RWPE1 (cell line): Measurements from ENCODE around the gene MEF2A.

Experiments used
- CTCF ChIA-PET: fragments of 350-600 bp; sonication (Branson Sonifier 250); formaldehyde crosslinking; extraction: SDS; loops from one replicate; lab custom pipeline; 2021; lab: Yijun Ruan, JAX
- POLR2A ChIA-PET: fragments of 400-600 bp; formaldehyde crosslinking; extraction: SDS; loops from one replicate; lab custom pipeline; 2020; ENCODE audit warnings: antibody characterized with exemption; ENCODE audit not compliant: low non-redundant PET; lab: Yijun Ruan, JAX
- DNase-seq: peaks from one replicate; pipeline ENCODE4 v3.0.0; 2012; ENCODE audit warnings: low spot score
- H3K27ac ChIP-seq: fragments of 450-650 bp; 2 replicates; pipeline ENCODE4 v1.5.1; 2017
- CTCF ChIP-seq: fragments of 450-650 bp; conservative IDR thresholded peaks from 2 replicates; pipeline ENCODE4 v1.5.1; 2017; ENCODE audit warnings: low read depth, mild to moderate bottlenecking

Gene MEF2A

GRCh38 chr15:99621767-99622166 lies 56.0 kb downstream of the MEF2A start:
- CTCF ChIA-PET, result no interaction called here
- DNase-seq, result no peak
- TF ChIP-seq CTCF, result no peak
- POLR2A ChIA-PET, result no interaction called here
- no peak overlapping the region for H3K27ac ChIP-seq

GRCh38 chr15:99628374-99629001 lies 62.7 kb downstream of the MEF2A start:
- ChIA-PET POLR2A (no interaction called here), CTCF (interaction anchor here (0.8 kb wide), 1 partner anchor 355 kb away, joined by 3 read pairs; no protein-coding TSS in a partner anchor)
- DNase-seq, result no peak
- H3K27ac ChIP-seq, result no peak overlapping the region
- TF ChIP-seq CTCF, result no peak

DNA sequence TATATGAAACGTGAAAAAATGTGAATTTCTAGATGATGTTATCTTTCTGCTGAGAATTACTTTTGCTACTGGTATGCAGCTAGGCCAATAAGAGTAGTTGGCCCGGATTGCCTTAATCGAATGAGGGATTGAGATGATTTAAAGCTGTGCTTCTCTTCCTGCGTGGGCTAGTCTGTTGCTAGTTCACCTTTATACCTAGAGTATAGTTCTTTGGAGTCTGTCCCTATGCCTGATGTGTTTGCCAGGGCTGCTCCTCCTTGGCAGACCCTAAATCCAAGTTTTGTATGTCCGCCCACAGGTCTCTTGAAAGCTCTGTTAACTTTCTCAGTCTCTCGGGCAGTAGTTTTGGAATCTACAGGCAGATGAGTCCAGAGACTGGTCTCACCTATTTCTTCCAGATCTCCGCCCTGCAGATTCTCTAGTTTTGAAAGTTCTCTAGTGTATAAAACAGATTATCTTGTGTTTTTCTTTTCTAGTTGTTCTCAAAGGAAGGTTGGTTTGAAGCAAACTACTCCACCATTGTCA lies 64.9 kb downstream of the MEF2A start:
- no peak overlapping the region for H3K27ac ChIP-seq
- CTCF ChIA-PET, result no interaction called here
- DNase-seq, result no peak
- POLR2A ChIA-PET, result no interaction called here
- TF ChIP-seq CTCF, result no peak

- no peak for DNase-seq
- no peak for TF ChIP-seq CTCF
- CTCF ChIA-PET, result no interaction called here
- POLR2A ChIA-PET, result no interaction called here
- H3K27ac ChIP-seq, result no peak overlapping the region
Measured at GRCh38 chr15:99631255-99631654, 65.5 kb downstream of the MEF2A start.

DNA sequence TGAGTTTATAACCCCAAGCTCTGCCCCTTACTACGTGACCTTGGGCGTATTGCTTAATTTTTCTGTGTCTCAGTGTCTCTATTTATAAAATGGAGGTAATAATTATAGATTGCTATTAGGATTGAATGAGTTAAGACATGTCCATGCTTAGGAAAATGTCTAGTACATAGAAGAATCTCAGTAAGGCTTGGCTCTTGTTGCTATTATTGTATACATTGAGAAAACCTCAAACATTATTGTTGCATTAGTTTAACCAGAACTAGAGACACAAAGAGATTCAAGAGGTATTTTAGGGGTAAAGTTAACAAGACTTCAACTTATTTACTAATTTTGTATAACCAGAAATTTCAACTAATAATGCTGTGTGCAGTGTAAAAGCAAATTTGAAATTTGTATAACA lies 66.7 kb downstream of the MEF2A start:
- DNase-seq, result no peak
- CTCF ChIA-PET, result no interaction called here
- no peak overlapping the region for H3K27ac ChIP-seq
- POLR2A ChIA-PET, result interaction anchor here (0.6 kb wide), 1 partner anchor 343 kb away, joined by 3 read pairs; no protein-coding TSS in a partner anchor
- no peak for TF ChIP-seq CTCF

DNA sequence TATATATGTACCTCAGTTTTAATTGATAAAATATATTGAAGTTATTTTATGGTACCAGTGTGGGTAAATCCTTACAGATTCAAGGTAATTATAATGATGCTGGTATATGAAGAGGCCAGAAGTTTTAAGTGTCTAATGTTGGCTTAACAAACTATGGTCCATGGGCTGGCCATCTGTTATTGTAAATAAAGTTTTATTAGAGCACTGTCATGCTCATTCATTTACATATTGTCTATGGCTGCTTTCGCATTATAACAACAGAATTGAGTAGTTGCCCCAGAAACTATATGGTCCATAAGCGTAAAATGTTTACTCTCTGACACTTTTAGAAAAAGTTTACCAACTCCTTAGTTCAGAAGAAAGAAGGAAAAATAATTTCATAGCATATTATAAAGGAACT lies 67.9 kb downstream of the MEF2A start:
- ChIA-PET CTCF (no interaction called here), POLR2A (no interaction called here)
- TF ChIP-seq CTCF, result no peak
- H3K27ac ChIP-seq, result no peak overlapping the region
- DNase-seq, result no peak
